Neural cell (in vitro differentiated cells): ENCODE results near the gene KCTD2. TPM values are rescaled to one million over a fixed set of nuclear protein-coding genes. Genes with fewer than 3 reads are reported as not detected.

Experiments used
- H2AFZ ChIP-seq: fragments of 200-600, 300-800 bp; sonication (generic), shearing (Covaris generic); 2 replicates; pipeline ENCODE4 v1.6.0; 2014; ENCODE audit warnings: low read depth, mild to moderate bottlenecking, antibody characterized with exemption, low read length, moderate library complexity
- H3F3A ChIP-seq: fragments of 200-600 bp; shearing (Covaris generic); 2 replicates; pipeline ENCODE4 v1.6.1; 2016; ENCODE audit warnings: mild to moderate bottlenecking, moderate library complexity, mixed read lengths, antibody characterized with exemption, low read length; ENCODE audit not compliant: insufficient read depth, poor library complexity, severe bottlenecking
- H3K27ac ChIP-seq: fragments of 200-600, 300-800 bp; sonication (generic), shearing (Covaris generic); 2 replicates; pipeline ENCODE4 v1.5.1; 2014; ENCODE audit warnings: mild to moderate bottlenecking, low read length, moderate library complexity
- H3K27me3 ChIP-seq: fragments of 300-800, 200-600 bp; sonication (generic), shearing (Covaris generic); 2 replicates; pipeline ENCODE4 v1.6.0; 2014; ENCODE audit warnings: mild to moderate bottlenecking, low read depth, low read length, moderate library complexity; ENCODE audit not compliant: insufficient read depth
- H3K36me3 ChIP-seq: fragments of 300-800, 200-600 bp; sonication (generic), shearing (Covaris generic); 2 replicates; pipeline ENCODE4 v1.5.1; 2014; ENCODE audit warnings: mild to moderate bottlenecking, antibody characterized with exemption, low read length, moderate library complexity; ENCODE audit not compliant: insufficient read depth
- H3K4me2 ChIP-seq: fragments of 300-800, 200-600 bp; sonication (generic), shearing (Covaris generic); 2 replicates; pipeline ENCODE4 v1.6.0; 2014; ENCODE audit warnings: mild to moderate bottlenecking, low read length
- H3K4me3 ChIP-seq: fragments of 300-800, 200-600 bp; sonication (generic), shearing (Covaris generic); 2 replicates; pipeline ENCODE4 v1.5.1; 2014; ENCODE audit warnings: mild to moderate bottlenecking, low read length, moderate library complexity
- H3K79me2 ChIP-seq: fragments of 200-600 bp; shearing (Covaris generic); replicated peaks from 2 replicates; pipeline ENCODE4 v1.6.0; 2014; ENCODE audit warnings: mild to moderate bottlenecking, low read length, moderate library complexity; ENCODE audit not compliant: insufficient read depth
- H3K9ac ChIP-seq: fragments of 300-800, 200-600 bp; sonication (generic), shearing (Covaris generic); 2 replicates; pipeline ENCODE4 v1.6.1; 2016; ENCODE audit warnings: mild to moderate bottlenecking, low read length, mixed read lengths
- H3K9me2 ChIP-seq: fragments of 200-600 bp; shearing (Covaris generic); 2 replicates; pipeline ENCODE4 v1.6.1; 2016; ENCODE audit warnings: mild to moderate bottlenecking, low read length, mixed read lengths; ENCODE audit not compliant: insufficient read depth
- H3K9me3 ChIP-seq: fragments of 200-600, 300-800 bp; sonication (generic), shearing (Covaris generic); 2 replicates; pipeline ENCODE4 v1.6.1; 2016; ENCODE audit warnings: mild to moderate bottlenecking, mixed run types, low read length, moderate library complexity, mixed read lengths
- H4K20me1 ChIP-seq: fragments of 200-600 bp; shearing (Covaris generic); 2 replicates; pipeline ENCODE4 v1.6.1; 2016; ENCODE audit warnings: mild to moderate bottlenecking, mixed run types; ENCODE audit not compliant: insufficient read depth
- CTCF ChIP-seq: fragments of 450-650 bp; IDR thresholded peaks from 2 replicates; pipeline ENCODE4 v1.5.1; 2014; ENCODE audit warnings: antibody characterized with exemption, mild to moderate bottlenecking, moderate library complexity; ENCODE audit not compliant: poor library complexity, severe bottlenecking
- EP300 ChIP-seq: fragments of 450-650 bp; conservative IDR thresholded peaks from 2 replicates; pipeline ENCODE4 v1.6.1; 2014; ENCODE audit warnings: antibody characterized with exemption, mild to moderate bottlenecking, moderate library complexity; ENCODE audit not compliant: poor library complexity, severe bottlenecking
- EZH2 ChIP-seq: fragments of 200-600, 300-800 bp; shearing (Covaris generic), sonication (generic); IDR thresholded peaks from 2 replicates; pipeline ENCODE4 v1.6.1; 2014; ENCODE audit warnings: antibody characterized with exemption, low read length, borderline replicate concordance, mild to moderate bottlenecking; ENCODE audit not compliant: insufficient read depth, poor library complexity, severe bottlenecking
- MXI1 ChIP-seq: fragments of 450-650 bp; conservative IDR thresholded peaks from 2 replicates; pipeline ENCODE4 v1.6.1; 2014; ENCODE audit warnings: antibody characterized with exemption, mild to moderate bottlenecking; ENCODE audit not compliant: poor library complexity, severe bottlenecking
- POLR2AphosphoS5 ChIP-seq: IDR thresholded peaks from 2 replicates; pipeline ENCODE4 v1.6.1; 2012
- RAD21 ChIP-seq: fragments of 450-650 bp; conservative IDR thresholded peaks from 2 replicates; pipeline ENCODE4 v1.6.1; 2014; ENCODE audit warnings: antibody characterized with exemption, mild to moderate bottlenecking, moderate library complexity
- REST ChIP-seq: IDR thresholded peaks from 2 replicates; pipeline ENCODE4 v1.6.1; 2012; ENCODE audit warnings: borderline replicate concordance
- SMC3 ChIP-seq: fragments of 450-650 bp; conservative IDR thresholded peaks from 2 replicates; pipeline ENCODE4 v1.6.1; 2014; ENCODE audit warnings: antibody characterized with exemption, mild to moderate bottlenecking, moderate library complexity; ENCODE audit not compliant: poor library complexity
- TAF1 ChIP-seq: IDR thresholded peaks from 2 replicates; pipeline ENCODE4 v1.6.1; 2012; ENCODE audit warnings: low read depth
- polyA minus RNA-seq: library from RNA; depleted of rRNA, polyadenylated mRNA; stranded (reverse); fragments of >200 nt; gene quantifications from 2 replicates; pipeline ENCODE4 v1.2.3, GENCODE V29; 2014
- polyA plus RNA-seq: library from polyadenylated mRNA; depleted of rRNA; stranded (reverse); fragments of >200 nt; gene quantifications from 2 replicates; pipeline ENCODE4 v1.2.3, GENCODE V29; 2014

The KCTD2 gene
- polyA plus RNA-seq (29.9 and 32.8 TPM in 2 replicates), polyA minus RNA-seq (29.2 and 30.8 TPM in 2 replicates)

GRCh38 chr17:75046407-75047289 is at the start of gene KCTD2, which contains the start of gene ATP5PD:
KCTD2 (plus strand) TSS chr17:75047225; CDS start chr17:75047251, 26 bp downstream.
ATP5PD (minus strand) TSS chr17:75046969; CDS start chr17:75042650, 4,319 bp downstream.
- H3K27ac ChIP-seq = peak within 1 kb of the TSS; percentile 92
- H3K4me2 ChIP-seq = peak within 1 kb of the TSS; percentile 85
- H2AFZ ChIP-seq = peak within 1 kb of the TSS; percentile 69
- H3K27me3 ChIP-seq = no peaks in the 10 kb centered on the region
- no peaks in the 10 kb centered on the region for H3K9me3 ChIP-seq
- no peaks in the 10 kb centered on the region for H3K9me2 ChIP-seq
- H3K9ac ChIP-seq = peak within 1 kb of the TSS; percentile 97
- H4K20me1 ChIP-seq = no peaks in the 10 kb centered on the region
- peak within 1 kb of the TSS; percentile 100 for H3K4me3 ChIP-seq
- TF ChIP-seq CTCF (no peak), EZH2 (no peak), EP300 (peak; percentile 48), POLR2AphosphoS5 (peak; percentile 99), RAD21 (peak; percentile 7), MXI1 (peak; percentile 85), REST (peak; percentile 77), TAF1 (no peak), SMC3 (peak; percentile 53)
- peaks cover 16% of the 10 kb centered on the region for H3K79me2 ChIP-seq
- H3F3A ChIP-seq = no peaks in the 10 kb centered on the region
- no peaks in the 10 kb centered on the region for H3K36me3 ChIP-seq

GRCh38 chr17:74998783-74999182 is 48.2 kb upstream of the KCTD2 start:
- H3K9ac ChIP-seq = no peak overlapping the region
- no peak for TF ChIP-seq REST
- TF ChIP-seq TAF1 = no peak
- no peak for TF ChIP-seq POLR2AphosphoS5
- TF ChIP-seq MXI1 = no peak
- TF ChIP-seq EP300 = no peak
- TF ChIP-seq EZH2 = no peak
- no peak for TF ChIP-seq SMC3
- TF ChIP-seq CTCF = no peak
- no peak for TF ChIP-seq RAD21
- H4K20me1 ChIP-seq = no peaks in the 10 kb centered on the region
- no peaks in the 10 kb centered on the region for H3K27me3 ChIP-seq
- H3F3A ChIP-seq = no peaks in the 10 kb centered on the region
- H3K36me3 ChIP-seq = no peaks in the 10 kb centered on the region
- H3K9me3 ChIP-seq = no peaks in the 10 kb centered on the region
- H2AFZ ChIP-seq = no peak overlapping the region
- H3K27ac ChIP-seq = no peak overlapping the region
- H3K4me3 ChIP-seq = no peak overlapping the region
- H3K9me2 ChIP-seq = no peaks in the 10 kb centered on the region
- no peak overlapping the region for H3K4me2 ChIP-seq
- peaks cover 4% of the 10 kb centered on the region for H3K79me2 ChIP-seq
